ENCODE results near the gene MTG1. TPM values are rescaled to one million over a fixed set of nuclear protein-coding genes. Genes with fewer than 3 reads are reported as not detected.

Gene MTG1
- polyA plus RNA-seq, 1 experiment, result 38.1 TPM

DNA sequence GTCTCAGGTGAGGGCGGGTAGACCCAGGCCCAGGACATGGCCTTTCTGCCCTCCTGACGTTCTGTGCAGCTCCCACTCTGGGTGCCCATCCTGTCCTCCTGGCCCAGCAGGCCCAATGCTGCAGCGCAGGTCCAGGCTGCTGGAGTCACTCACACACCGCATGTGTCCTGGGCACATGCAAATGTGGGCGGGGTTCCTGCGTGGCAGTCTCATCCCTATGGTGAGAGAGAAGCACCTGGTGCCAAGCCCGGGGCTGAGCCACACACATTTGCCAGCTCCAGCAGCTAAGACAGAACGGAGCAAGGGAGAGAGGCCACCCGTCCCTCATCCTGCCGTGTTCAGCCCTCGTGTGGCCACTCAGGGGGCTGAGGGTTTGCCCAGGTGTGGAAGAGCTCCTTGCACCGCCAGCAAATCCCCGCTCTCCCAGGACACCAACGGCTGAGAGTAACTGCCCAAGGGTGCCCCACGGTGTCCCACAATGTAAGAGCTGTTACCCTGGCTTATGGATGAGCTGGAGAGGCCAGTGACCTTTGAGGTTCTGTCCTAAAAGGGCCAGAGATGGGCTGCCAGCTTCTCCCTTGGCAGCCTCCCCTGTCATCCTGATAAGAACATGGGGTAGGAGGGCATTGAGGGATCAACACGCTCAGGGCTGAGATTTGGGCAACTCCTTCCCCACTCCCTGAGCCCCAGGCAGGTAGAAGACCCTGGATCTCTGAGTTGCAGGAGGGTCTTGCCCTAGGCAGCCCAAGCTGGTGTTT is 40.6 kb upstream of the MTG1 start:
- Histone ChIP-seq H3K4me3 (ENCODE audit: low read depth, low read length) (no peak overlapping the region), H3K27me3 (ENCODE audit: control insufficient read depth, insufficient read depth, low read length) (no peaks in the 10 kb centered on the region), H3K36me3 (ENCODE audit: control insufficient read depth, insufficient read depth, low read length) (peaks cover 3% of the 10 kb centered on the region)
- ChIA-PET POLR2A (no interaction called here), CTCF (interaction anchor here (0.8 kb wide), 1 partner anchor 24 kb away, joined by 3 read pairs; no protein-coding TSS in a partner anchor)
- no peak for DNase-seq (ENCODE audit: low read depth)
- TF ChIP-seq, protein P1, sequence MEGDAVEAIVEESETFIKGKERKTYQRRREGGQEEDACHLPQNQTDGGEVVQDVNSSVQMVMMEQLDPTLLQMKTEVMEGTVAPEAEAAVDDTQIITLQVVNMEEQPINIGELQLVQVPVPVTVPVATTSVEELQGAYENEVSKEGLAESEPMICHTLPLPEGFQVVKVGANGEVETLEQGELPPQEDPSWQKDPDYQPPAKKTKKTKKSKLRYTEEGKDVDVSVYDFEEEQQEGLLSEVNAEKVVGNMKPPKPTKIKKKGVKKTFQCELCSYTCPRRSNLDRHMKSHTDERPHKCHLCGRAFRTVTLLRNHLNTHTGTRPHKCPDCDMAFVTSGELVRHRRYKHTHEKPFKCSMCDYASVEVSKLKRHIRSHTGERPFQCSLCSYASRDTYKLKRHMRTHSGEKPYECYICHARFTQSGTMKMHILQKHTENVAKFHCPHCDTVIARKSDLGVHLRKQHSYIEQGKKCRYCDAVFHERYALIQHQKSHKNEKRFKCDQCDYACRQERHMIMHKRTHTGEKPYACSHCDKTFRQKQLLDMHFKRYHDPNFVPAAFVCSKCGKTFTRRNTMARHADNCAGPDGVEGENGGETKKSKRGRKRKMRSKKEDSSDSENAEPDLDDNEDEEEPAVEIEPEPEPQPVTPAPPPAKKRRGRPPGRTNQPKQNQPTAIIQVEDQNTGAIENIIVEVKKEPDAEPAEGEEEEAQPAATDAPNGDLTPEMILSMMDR (IDR thresholded peaks at IDR 0.05; ENCODE audit: insufficient read depth, low read depth, low read length), result no peak

DNA sequence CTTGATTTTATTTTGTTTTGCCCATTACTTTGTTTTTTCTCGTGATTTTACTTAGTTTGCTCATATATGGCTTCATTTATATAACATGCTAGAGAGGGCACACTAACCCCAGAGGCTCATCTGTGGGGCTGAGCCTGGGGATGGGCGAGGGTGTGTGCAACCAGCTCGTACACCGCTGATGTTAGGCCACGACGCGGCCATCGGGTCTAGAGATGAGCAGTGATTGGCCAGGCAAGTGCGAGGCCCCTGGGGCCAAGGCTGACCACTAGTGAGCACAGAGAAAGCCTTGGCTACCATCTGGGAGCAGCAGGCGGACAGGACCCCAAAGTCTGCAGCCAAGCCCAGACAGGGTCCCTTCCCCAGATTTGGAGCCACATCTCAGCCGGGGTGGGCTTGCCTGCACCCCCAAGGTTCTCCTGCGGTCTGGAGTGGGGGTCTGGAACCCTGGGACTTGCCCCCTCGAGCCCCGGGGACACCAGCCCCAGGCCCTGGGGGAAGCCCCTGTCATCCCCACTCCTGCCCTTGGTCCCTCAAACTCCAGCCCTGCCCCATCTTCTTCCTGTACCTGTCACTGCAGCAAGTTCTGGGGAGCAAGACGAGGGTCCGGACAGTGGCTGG is 39.9 kb upstream of the MTG1 start:
- Histone ChIP-seq H3K36me3 (ENCODE audit: control insufficient read depth, insufficient read depth, low read length) (peaks cover 3% of the 10 kb centered on the region), H3K27me3 (ENCODE audit: control insufficient read depth, insufficient read depth, low read length) (no peaks in the 10 kb centered on the region), H3K4me3 (ENCODE audit: low read depth, low read length) (no peak overlapping the region)
- ChIA-PET CTCF (interaction anchor here (0.8 kb wide), 1 partner anchor 25 kb away, joined by 3 read pairs; no protein-coding TSS in a partner anchor), POLR2A (no interaction called here)
- TF ChIP-seq, protein P1 (IDR thresholded peaks at IDR 0.05; ENCODE audit: insufficient read depth, low read depth, low read length), result no peak
- DNase-seq (ENCODE audit: low read depth), result no peak

DNA sequence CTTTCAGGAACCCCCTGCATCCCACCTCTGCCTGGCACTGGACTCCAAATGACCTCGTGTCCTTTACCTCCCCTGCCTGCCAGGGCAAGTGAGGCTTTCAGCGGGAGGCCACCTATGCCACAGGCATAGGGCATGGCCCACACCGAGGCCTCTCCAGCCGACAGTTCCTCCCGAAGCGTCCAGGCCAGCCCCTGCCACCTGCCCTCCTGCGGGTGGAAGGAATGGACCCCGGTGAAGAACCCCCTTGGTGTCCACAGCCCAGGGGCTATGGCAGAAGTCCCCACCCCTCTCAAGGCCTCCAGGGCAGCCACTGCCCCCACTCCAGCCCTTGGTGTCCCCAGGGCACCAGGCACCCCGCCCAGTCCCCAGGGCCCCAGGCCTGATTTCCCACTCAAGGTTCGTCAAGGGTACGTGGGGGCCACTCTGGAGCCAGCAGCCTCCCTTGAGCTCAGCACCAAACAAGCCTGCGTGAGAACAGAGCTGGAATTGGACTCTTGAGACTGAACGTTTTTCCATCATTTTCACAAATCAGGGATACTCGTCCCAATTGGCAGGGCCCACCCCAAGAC is 39.2 kb upstream of the MTG1 start:
- CTCF ChIA-PET, result no interaction called here
- TF ChIP-seq, protein P1 (IDR thresholded peaks at IDR 0.05; ENCODE audit: insufficient read depth, low read depth, low read length), result no peak
- Histone ChIP-seq H3K27me3 (ENCODE audit: control insufficient read depth, insufficient read depth, low read length) (no peaks in the 10 kb centered on the region), H3K36me3 (ENCODE audit: control insufficient read depth, insufficient read depth, low read length) (peaks cover 3% of the 10 kb centered on the region), H3K4me3 (ENCODE audit: low read depth, low read length) (no peak overlapping the region)
- POLR2A ChIA-PET, result no interaction called here
- DNase-seq (ENCODE audit: low read depth), result no peak

DNA sequence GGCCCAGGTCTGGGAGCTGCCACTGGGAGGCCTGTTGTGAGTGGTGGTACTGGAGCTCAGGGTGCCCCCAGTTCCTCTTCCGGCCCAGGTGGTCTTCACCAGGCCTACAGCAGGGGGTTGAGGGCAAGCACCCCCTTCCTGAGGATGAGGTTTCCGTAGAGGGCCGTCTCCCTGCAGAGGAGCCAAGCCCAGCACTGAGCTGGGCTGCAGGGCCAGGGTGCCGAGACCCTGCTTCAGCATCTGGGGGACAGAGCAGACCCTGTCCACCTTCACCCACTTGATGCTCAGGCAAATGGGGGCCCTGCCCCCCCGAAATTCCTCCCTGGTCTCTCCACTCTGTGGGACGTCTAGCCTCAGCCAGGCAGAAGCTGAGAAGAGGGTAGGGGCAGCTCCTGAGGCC is 38.7 kb upstream of the MTG1 start:
- ChIA-PET CTCF (no interaction called here), POLR2A (no interaction called here)
- no peak for DNase-seq (ENCODE audit: low read depth)
- Histone ChIP-seq H3K27me3 (ENCODE audit: control insufficient read depth, insufficient read depth, low read length) (no peaks in the 10 kb centered on the region), H3K36me3 (ENCODE audit: control insufficient read depth, insufficient read depth, low read length) (peaks cover 3% of the 10 kb centered on the region), H3K4me3 (ENCODE audit: low read depth, low read length) (no peak overlapping the region)
- TF ChIP-seq, protein P1 (IDR thresholded peaks at IDR 0.05; ENCODE audit: insufficient read depth, low read depth, low read length), result no peak

DNA sequence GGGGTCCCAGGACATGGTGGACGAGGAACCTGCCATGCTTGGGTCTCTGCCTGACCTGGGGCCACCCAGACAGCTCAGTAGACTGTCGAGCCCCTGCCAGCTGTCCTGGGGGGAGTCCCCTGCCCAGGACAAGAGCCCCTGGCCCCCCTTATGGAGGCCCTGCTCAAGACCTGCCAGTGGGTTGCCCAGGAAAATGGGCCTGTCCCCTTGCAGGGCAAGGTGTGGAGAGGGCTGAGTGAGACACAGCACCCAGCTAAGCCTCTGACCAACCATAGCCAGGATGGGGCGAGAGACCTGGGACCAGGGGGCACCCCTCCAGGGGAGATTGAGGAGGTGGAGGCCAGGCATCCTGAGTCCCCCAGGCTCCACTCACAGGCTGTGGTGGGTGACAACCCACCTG is 38.0 kb upstream of the MTG1 start:
- ChIA-PET CTCF (interaction anchor here (2.1 kb wide), 1 partner anchor 26 kb away, joined by 7 read pairs; no protein-coding TSS in a partner anchor), POLR2A (no interaction called here)
- no peak for DNase-seq (ENCODE audit: low read depth)
- Histone ChIP-seq H3K27me3 (ENCODE audit: control insufficient read depth, insufficient read depth, low read length) (no peaks in the 10 kb centered on the region), H3K36me3 (ENCODE audit: control insufficient read depth, insufficient read depth, low read length) (peaks cover 3% of the 10 kb centered on the region), H3K4me3 (ENCODE audit: low read depth, low read length) (no peak overlapping the region)
- TF ChIP-seq, protein P1 (IDR thresholded peaks at IDR 0.05; ENCODE audit: insufficient read depth, low read depth, low read length), result no peak

Measured in BJ (cell line).